Measurements from ENCODE around the gene RBM42. TPM values are rescaled to one million over a fixed set of nuclear protein-coding genes. Genes with fewer than 3 reads are reported as not detected.
"Not testable (repeated sequence)": the region's sequence is repeated elsewhere in the genome, so short reads cannot be mapped to it uniquely, and the experiment has no call there.

RBM42 gene
- total RNA-seq, 1 donor from 2014 or later, result 91.3 TPM

- H3K4me1 Mint-ChIP-seq (ENCODE audit: low read depth), result peaks cover 3% of the 10 kb centered on the region
- peaks cover 6% of the 10 kb centered on the region for H3K27me3 Mint-ChIP-seq (ENCODE audit: low read depth)
- H3K9me3 Mint-ChIP-seq (ENCODE audit: low read depth), result no peaks in the 10 kb centered on the region
- H3K36me3 Mint-ChIP-seq (ENCODE audit: low read depth), result no peaks in the 10 kb centered on the region
- DNase-seq (ENCODE audit: low spot score), result no peak
- no peak overlapping the region for H3K27ac Mint-ChIP-seq (ENCODE audit: unreplicated experiment)
- H3K4me3 Mint-ChIP-seq (ENCODE audit: unreplicated experiment), result no peak overlapping the region
- peak; percentile 75 for TF ChIP-seq CTCF (IDR thresholded peaks at IDR 0.05)
Observed at GRCh38 chr19:35592226-35592625, 36.6 kb upstream of the RBM42 start.

GRCh38 chr19:35595026-35595425 is 33.8 kb upstream of the RBM42 start:
- H3K4me3 Mint-ChIP-seq (ENCODE audit: unreplicated experiment), result not testable (repeated sequence)

DNA sequence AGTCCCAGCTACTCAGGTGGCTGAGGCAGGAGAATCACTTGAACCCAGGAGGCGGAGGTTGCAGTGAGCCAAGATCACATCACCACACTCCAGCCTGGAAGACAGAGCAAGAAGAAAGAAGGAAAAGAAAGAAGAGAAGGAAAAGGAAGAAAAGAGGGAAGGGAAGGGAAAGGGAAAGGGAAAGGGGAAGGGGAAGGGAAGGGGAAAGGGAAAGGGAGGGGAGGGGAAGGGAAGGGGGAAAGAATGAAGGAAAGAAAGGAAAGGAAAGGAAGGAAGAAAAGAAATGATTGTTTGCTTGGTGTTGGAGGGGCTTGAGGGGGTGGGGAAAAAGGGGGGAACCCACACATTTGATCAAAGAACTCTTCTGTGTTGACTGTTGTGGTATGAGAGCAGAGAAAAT is 32.9 kb upstream of the RBM42 start:
- TF ChIP-seq CTCF (IDR thresholded peaks at IDR 0.05), result no peak
- Mint-ChIP-seq H3K27ac (ENCODE audit: unreplicated experiment) (no peak overlapping the region), H3K27me3 (ENCODE audit: low read depth) (peaks cover 7% of the 10 kb centered on the region), H3K9me3 (ENCODE audit: low read depth) (no peaks in the 10 kb centered on the region), H3K4me1 (ENCODE audit: low read depth) (peaks cover 11% of the 10 kb centered on the region), H3K4me3 (ENCODE audit: unreplicated experiment) (no peak overlapping the region), H3K36me3 (ENCODE audit: low read depth) (no peaks in the 10 kb centered on the region)
- no peak for DNase-seq (ENCODE audit: low spot score)

More at GRCh38 chr19:35595026-35595425, 33.8 kb upstream of the RBM42 start:
- H3K27me3 Mint-ChIP-seq (ENCODE audit: low read depth); H3K27ac Mint-ChIP-seq (ENCODE audit: unreplicated experiment); H3K36me3 Mint-ChIP-seq (ENCODE audit: low read depth); DNase-seq (ENCODE audit: low spot score); H3K9me3 Mint-ChIP-seq (ENCODE audit: low read depth): not testable (repeated sequence)
- H3K4me1 Mint-ChIP-seq (ENCODE audit: low read depth), result peaks cover 11% of the 10 kb centered on the region

- Mint-ChIP-seq H3K27ac (ENCODE audit: unreplicated experiment) (no peak overlapping the region), H3K9me3 (ENCODE audit: low read depth) (no peaks in the 10 kb centered on the region), H3K36me3 (ENCODE audit: low read depth) (no peaks in the 10 kb centered on the region), H3K4me1 (ENCODE audit: low read depth) (peaks cover 11% of the 10 kb centered on the region), H3K4me3 (ENCODE audit: unreplicated experiment) (no peak overlapping the region), H3K27me3 (ENCODE audit: low read depth) (peaks cover 11% of the 10 kb centered on the region)
- TF ChIP-seq CTCF (IDR thresholded peaks at IDR 0.05), result no peak
- no peak for DNase-seq (ENCODE audit: low spot score)
Observed at GRCh38 chr19:35596366-35596999, 32.4 kb upstream of the RBM42 start.

DNA sequence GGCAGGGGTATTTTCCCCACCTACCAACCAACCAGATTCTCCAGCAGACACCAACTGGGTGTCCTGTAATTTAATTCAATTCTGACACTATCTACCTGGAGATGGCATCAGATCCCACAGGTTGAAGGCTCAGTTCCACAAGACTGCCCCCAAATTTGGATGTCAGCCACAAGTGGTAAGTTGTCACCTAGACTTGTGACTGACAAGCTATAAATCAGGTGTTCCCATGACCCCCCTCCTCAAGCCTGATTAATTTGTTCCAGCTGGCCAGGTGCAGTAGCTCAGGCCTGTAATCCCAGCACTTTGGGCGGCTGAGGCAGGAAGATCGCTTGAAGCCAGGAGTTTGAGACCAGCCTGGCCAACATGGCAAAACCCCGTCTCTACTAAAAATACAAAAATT is 26.9 kb upstream of the RBM42 start:
- Mint-ChIP-seq H3K36me3 (ENCODE audit: low read depth) (no peaks in the 10 kb centered on the region), H3K27ac (ENCODE audit: unreplicated experiment) (no peak overlapping the region), H3K4me3 (ENCODE audit: unreplicated experiment) (no peak overlapping the region), H3K27me3 (ENCODE audit: low read depth) (peaks cover 10% of the 10 kb centered on the region), H3K9me3 (ENCODE audit: low read depth) (peaks cover 3% of the 10 kb centered on the region), H3K4me1 (ENCODE audit: low read depth) (peaks cover 11% of the 10 kb centered on the region)
- DNase-seq (ENCODE audit: low spot score), result no peak
- no peak for TF ChIP-seq CTCF (IDR thresholded peaks at IDR 0.05)

DNA sequence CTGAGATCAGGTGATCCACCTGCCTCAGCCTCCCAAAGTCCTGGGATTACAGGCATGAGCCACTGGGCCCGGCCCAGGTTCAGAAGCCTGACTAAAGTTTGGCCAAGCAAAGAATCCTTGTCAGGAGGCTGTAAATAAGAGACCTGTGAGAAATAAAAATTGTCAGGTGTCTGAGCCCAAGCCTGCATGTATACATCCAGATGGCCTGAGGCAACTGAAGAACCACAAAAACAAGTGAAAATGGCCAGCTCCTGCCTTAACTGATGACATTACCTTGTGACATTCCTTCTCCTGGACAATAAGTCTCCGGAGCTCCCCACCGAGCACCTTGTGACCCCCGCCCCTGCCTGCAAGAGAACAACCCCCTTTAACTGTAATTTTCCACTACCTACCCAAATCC is 24.4 kb upstream of the RBM42 start:
- Mint-ChIP-seq H3K9me3 (ENCODE audit: low read depth) (peaks cover 17% of the 10 kb centered on the region), H3K27me3 (ENCODE audit: low read depth) (peaks cover 13% of the 10 kb centered on the region)
- not testable (repeated sequence) for DNase-seq (ENCODE audit: low spot score); H3K36me3 Mint-ChIP-seq (ENCODE audit: low read depth); H3K4me1 Mint-ChIP-seq (ENCODE audit: low read depth); H3K27ac Mint-ChIP-seq (ENCODE audit: unreplicated experiment); H3K4me3 Mint-ChIP-seq (ENCODE audit: unreplicated experiment)

DNA sequence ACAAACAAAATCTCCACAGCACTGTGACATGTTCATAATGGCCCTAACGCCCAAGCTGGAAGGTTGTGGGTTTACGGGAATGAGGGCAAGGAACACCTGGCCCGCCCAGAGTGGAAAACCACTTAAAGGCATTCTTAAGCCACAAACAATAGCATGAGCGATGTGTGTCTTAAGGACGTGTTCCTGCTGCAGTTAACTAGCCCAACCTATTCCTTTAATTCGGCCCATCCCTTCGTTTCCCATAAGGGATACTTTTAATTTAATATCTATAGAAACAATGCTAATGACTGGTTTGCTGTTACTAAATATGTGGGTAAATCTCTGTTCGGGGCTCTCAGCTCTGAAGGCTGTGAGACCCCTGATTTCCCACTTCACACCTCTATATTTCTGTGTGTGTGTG is 21.7 kb upstream of the RBM42 start:
- not testable (repeated sequence) for H3K4me1 Mint-ChIP-seq (ENCODE audit: low read depth); H3K36me3 Mint-ChIP-seq (ENCODE audit: low read depth)

More for the DNA sequence above, 21.7 kb upstream of the RBM42 start:
- not testable (repeated sequence) for H3K27me3 Mint-ChIP-seq (ENCODE audit: low read depth); DNase-seq (ENCODE audit: low spot score); H3K27ac Mint-ChIP-seq (ENCODE audit: unreplicated experiment); H3K4me3 Mint-ChIP-seq (ENCODE audit: unreplicated experiment)
- peaks cover 17% of the 10 kb centered on the region for H3K9me3 Mint-ChIP-seq (ENCODE audit: low read depth)
